HG02678 (cell line): Measurements from ENCODE around the gene BABAM2.

Experiments
- ATAC-seq: cut with Tn5 transposase; IDR thresholded peaks from one replicate; pipeline ENCODE4 v1.9.1; 2021; ENCODE audit warnings: mild to moderate bottlenecking, moderate library complexity; ENCODE audit not compliant: unreplicated experiment

The BABAM2 gene

GRCh38 chr2:28181801-28182200 lies 291.3 kb downstream of the BABAM2 start:
- no peak for ATAC-seq

- ATAC-seq, result no peak
These were observed 291.8 kb downstream of the BABAM2 start for GRCh38 chr2:28182348-28182747.

- ATAC-seq, result no peak
These were observed 294.6 kb downstream of the BABAM2 start for GRCh38 chr2:28185153-28185552.

- ATAC-seq, result no peak
These were observed 295.4 kb downstream of the BABAM2 start for GRCh38 chr2:28185891-28186290.

- ATAC-seq, result no peak
These were observed 296.7 kb downstream of the BABAM2 start for GRCh38 chr2:28187186-28187585.

- no peak for ATAC-seq
These were observed 297.9 kb downstream of the BABAM2 start for GRCh38 chr2:28188436-28188835.

GRCh38 chr2:28193630-28194403 lies 303.3 kb downstream of the BABAM2 start:
- ATAC-seq, result no peak

GRCh38 chr2:28199995-28200679 lies 309.6 kb downstream of the BABAM2 start:
- ATAC-seq, result no peak

GRCh38 chr2:28201671-28202180 lies 311.2 kb downstream of the BABAM2 start:
- ATAC-seq, result no peak

GRCh38 chr2:28202719-28203118 lies 312.2 kb downstream of the BABAM2 start:
- ATAC-seq, result no peak

GRCh38 chr2:28206762-28207161 lies 316.2 kb downstream of the BABAM2 start:
- no peak for ATAC-seq

- no peak for ATAC-seq
These were observed 318.7 kb downstream of the BABAM2 start for GRCh38 chr2:28209261-28209691.

GRCh38 chr2:28209864-28210263 lies 319.3 kb downstream of the BABAM2 start:
- ATAC-seq, result no peak

GRCh38 chr2:28210535-28210934 lies 320.0 kb downstream of the BABAM2 start:
- ATAC-seq, result no peak

- ATAC-seq, result no peak
These were observed 325.8 kb downstream of the BABAM2 start for GRCh38 chr2:28216331-28216730.

GRCh38 chr2:28217042-28217740 lies 326.7 kb downstream of the BABAM2 start:
- no peak for ATAC-seq

GRCh38 chr2:28219138-28219537 lies 328.6 kb downstream of the BABAM2 start:
- no peak for ATAC-seq

- no peak for ATAC-seq
These were observed 329.3 kb downstream of the BABAM2 start for GRCh38 chr2:28219758-28220368.

- ATAC-seq, result no peak
These were observed 334.3 kb downstream of the BABAM2 start for GRCh38 chr2:28224648-28225472.

GRCh38 chr2:28225473-28226080 lies 335.0 kb downstream of the BABAM2 start:
- ATAC-seq, result no peak
